ENCODE results near the gene RANBP10.

RANBP10 gene

DNA sequence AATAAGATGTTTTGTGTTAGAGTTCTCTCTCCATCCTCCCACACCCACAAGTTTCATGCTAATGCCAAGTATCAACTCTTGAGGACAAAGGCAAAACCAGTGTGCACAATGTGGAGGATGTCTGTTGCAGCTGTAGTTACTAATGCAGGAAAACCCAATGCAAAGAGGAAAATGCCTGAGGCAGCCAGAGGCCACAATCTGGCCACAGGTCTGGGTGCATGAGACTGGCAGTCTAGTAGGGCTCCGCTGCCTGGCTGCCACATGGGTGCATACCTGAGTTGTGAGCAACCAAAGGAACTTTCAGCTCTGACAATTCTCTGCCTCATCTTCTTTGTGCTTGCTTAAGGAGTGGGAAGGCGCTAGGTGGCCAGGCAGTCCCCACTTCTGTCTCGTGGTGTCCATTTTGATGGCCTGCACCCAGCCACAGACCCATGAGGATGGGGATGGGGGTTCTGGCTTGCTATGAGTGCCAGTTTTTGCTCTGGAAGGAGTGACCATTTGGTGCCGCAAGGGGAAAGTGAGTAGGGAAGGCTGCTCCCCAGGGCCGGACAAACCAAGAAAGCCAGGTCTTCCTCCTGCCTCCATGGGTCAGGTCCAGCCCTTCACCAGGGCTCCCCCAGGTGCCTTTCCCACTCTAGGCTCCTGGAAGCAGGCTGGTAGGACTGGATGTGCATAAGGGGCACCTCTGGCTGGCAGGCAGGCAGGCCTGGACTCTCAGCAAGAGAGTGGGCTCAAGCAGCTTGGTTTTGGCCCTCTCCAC is 83.0 kb downstream of the RANBP10 start:
- Histone ChIP-seq H3K4me1 (ENCODE audit: control insufficient read depth, insufficient read depth, low read length) (peaks cover 8% of the 10 kb centered on the region), H3K4me3 (ENCODE audit: low read depth, low read length) (no peak overlapping the region), H3K27ac (ENCODE audit: low read depth, low read length) (no peak overlapping the region), H3K36me3 (ENCODE audit: control insufficient read depth, insufficient read depth, low read length) (peaks cover 37% of the 10 kb centered on the region), H3K9ac (ENCODE audit: low read length) (no peak overlapping the region), H3K27me3 (ENCODE audit: control insufficient read depth, insufficient read depth, low read length) (no peaks in the 10 kb centered on the region), H3K9me3 (ENCODE audit: control insufficient read depth, insufficient read depth, low read depth, low read length) (no peaks in the 10 kb centered on the region)

DNA sequence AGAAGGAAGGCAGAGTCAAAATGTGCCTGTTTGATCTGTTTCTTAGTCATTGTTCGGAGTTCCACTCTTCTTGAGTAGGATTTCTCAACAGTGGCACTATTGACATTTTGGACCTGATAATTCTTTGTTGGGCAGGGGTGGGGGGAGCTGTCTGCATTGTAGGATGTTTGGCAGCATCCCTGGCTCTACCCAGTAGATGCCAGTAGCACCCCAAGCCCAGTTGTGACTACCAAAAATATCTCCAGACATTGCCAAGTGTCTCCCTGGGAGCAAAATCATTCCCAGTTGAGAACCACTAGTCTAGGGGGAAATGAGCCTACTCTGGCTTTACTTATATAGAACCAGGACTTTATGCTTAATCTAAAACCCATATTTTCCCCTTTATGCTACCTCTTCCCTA is 86.1 kb downstream of the RANBP10 start:
- Histone ChIP-seq H3K27ac (ENCODE audit: low read depth, low read length) (no peak overlapping the region), H3K4me1 (ENCODE audit: control insufficient read depth, insufficient read depth, low read length) (peaks cover 14% of the 10 kb centered on the region), H3K27me3 (ENCODE audit: control insufficient read depth, insufficient read depth, low read length) (no peaks in the 10 kb centered on the region), H3K9me3 (ENCODE audit: control insufficient read depth, insufficient read depth, low read depth, low read length) (no peaks in the 10 kb centered on the region), H3K36me3 (ENCODE audit: control insufficient read depth, insufficient read depth, low read length) (peaks cover 9% of the 10 kb centered on the region), H3K4me3 (ENCODE audit: low read depth, low read length) (peak overlapping the region; percentile 75), H3K9ac (ENCODE audit: low read length) (peak overlapping the region; percentile 67)

DNA sequence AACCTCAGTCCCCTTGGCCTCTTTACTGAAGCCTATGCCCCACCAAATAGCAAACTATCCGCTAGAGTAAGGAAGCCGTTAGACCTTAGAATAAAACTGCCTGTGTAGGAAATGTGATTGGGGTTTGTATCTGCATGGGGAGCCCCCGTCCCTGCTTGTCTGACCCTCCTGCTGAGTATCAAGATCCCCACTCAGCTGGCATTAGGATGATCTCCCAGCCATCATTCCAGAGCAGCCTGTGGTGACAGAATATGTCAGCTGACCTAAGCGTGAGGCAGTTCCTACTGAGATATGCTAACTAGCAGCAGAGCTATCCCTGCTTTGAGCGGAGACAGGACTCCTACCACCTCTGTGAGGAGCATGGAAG is 86.6 kb downstream of the RANBP10 start:
- H3K4me3 ChIP-seq (ENCODE audit: low read depth, low read length): peak overlapping the region; percentile 75
- peak overlapping the region; percentile 67 for H3K9ac ChIP-seq (ENCODE audit: low read length)
- H3K4me1 ChIP-seq (ENCODE audit: control insufficient read depth, insufficient read depth, low read length): peaks cover 14% of the 10 kb centered on the region
- H3K27me3 ChIP-seq (ENCODE audit: control insufficient read depth, insufficient read depth, low read length): no peaks in the 10 kb centered on the region
- H3K36me3 ChIP-seq (ENCODE audit: control insufficient read depth, insufficient read depth, low read length): peaks cover 4% of the 10 kb centered on the region
- H3K27ac ChIP-seq (ENCODE audit: low read depth, low read length): peak overlapping the region; percentile 11; the same call in 1 of the 2 replicates
- no peaks in the 10 kb centered on the region for H3K9me3 ChIP-seq (ENCODE audit: control insufficient read depth, insufficient read depth, low read depth, low read length)

DNA sequence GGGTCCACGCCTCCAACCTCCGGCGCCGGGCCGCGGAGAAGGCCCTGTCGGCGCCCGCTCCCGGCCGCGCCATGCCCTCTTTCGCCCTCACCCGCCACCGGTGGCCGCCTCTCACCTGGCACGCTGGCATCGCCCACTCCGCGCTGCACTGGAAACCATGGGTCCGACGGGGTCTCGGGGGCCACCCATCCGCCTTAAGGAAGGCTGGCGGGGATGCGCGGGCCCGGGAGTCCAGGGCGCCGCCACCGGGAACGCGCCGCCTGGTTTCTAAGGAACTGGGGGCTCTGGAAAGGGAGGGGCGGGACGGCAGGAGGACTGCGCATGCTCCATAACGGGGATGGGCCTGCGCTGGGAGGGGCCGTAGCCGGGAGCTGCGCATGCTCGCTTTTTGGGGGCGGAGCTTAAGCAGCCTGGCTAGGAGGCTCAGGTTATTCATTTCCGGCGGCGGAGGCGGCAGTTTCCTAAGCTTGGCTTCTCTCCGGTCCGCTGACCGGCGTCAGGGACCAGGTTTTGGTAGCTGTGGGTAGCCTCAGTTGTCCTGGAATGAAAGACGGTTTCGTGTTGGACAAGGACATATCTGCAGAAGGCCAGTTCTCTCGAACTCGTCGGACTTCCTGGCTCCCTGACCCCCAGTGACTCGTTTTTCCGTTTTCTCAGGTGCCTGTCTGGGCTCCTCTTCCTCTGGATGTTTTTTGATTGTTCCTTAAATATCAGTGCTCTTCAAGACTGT is 87.1 kb downstream of the RANBP10 start, which contains the start of gene GFOD2:
TSS of gene GFOD2 (minus strand) at position 269 of the 730 bp plus-strand sequence. CDS start 33,601 bp downstream, outside the sequence.
- Histone ChIP-seq H3K27ac (ENCODE audit: low read depth, low read length) (peak within 1 kb of the TSS; percentile 11; the same call in 1 of the 2 replicates), H3K9ac (ENCODE audit: low read length) (peak within 1 kb of the TSS; percentile 68), H3K36me3 (ENCODE audit: control insufficient read depth, insufficient read depth, low read length) (0 out of 2 replicates have a peak, but pooled peaks cover 2% of the 10 kb centered on the region), H3K9me3 (ENCODE audit: control insufficient read depth, insufficient read depth, low read depth, low read length) (no peaks in the 10 kb centered on the region), H3K4me3 (ENCODE audit: low read depth, low read length) (peak within 1 kb of the TSS; percentile 75), H3K4me1 (ENCODE audit: control insufficient read depth, insufficient read depth, low read length) (peaks cover 14% of the 10 kb centered on the region), H3K27me3 (ENCODE audit: control insufficient read depth, insufficient read depth, low read length) (no peaks in the 10 kb centered on the region)

DNA sequence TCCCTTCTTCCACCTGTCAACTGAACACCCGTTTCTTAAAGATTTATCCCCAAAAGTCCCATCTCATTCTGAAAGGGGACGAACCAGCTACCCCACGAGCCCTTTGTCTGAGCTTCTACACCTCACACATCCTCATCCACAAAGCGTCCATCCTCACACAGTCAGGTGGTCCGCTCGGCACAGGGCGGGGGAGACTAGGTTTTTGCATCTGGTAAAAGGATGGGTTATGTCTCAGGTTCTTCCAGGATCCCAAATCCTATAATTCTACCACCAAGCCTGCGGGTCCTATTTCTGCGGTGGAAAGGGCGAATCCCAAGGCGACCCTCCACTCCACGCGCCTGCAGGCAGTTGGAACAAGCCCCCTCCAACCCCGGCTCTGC is 87.7 kb downstream of the RANBP10 start:
- peak overlapping the region; percentile 75 for H3K4me3 ChIP-seq (ENCODE audit: low read depth, low read length)
- no peak overlapping the region for H3K27ac ChIP-seq (ENCODE audit: low read depth, low read length)

DNA sequence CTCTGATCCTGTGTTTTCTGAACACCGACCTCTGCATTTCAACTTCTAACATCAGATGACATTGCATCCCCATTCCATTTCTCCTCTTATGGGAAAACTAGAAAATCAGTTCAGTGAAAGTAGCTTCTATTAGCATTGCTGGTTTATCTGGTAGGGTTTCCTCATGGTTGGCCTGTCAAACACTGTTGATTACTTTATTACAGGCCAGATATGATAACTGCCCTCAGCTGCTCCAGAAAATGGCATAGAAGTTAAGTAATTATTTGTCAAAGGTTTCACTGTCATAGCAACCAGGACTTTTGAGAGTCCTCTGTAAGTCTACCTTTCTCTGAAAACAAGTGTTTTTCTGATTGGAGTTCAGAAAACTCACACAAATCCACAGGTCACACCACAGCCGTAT is 90.3 kb downstream of the RANBP10 start:
- Histone ChIP-seq H3K4me1 (ENCODE audit: control insufficient read depth, insufficient read depth, low read length) (peaks cover 23% of the 10 kb centered on the region), H3K9ac (ENCODE audit: low read length) (no peak overlapping the region), H3K4me3 (ENCODE audit: low read depth, low read length) (no peak overlapping the region), H3K27me3 (ENCODE audit: control insufficient read depth, insufficient read depth, low read length) (no peaks in the 10 kb centered on the region), H3K9me3 (ENCODE audit: control insufficient read depth, insufficient read depth, low read depth, low read length) (no peaks in the 10 kb centered on the region), H3K27ac (ENCODE audit: low read depth, low read length) (no peak overlapping the region), H3K36me3 (ENCODE audit: control insufficient read depth, insufficient read depth, low read length) (no peaks in the 10 kb centered on the region; the same call in 1 of the 2 replicates)

More for the DNA sequence above, 87.7 kb downstream of the RANBP10 start:
- Histone ChIP-seq H3K36me3 (ENCODE audit: control insufficient read depth, insufficient read depth, low read length) (no peaks in the 10 kb centered on the region), H3K27me3 (ENCODE audit: control insufficient read depth, insufficient read depth, low read length) (no peaks in the 10 kb centered on the region), H3K9ac (ENCODE audit: low read length) (peak overlapping the region; percentile 68), H3K9me3 (ENCODE audit: control insufficient read depth, insufficient read depth, low read depth, low read length) (no peaks in the 10 kb centered on the region), H3K4me1 (ENCODE audit: control insufficient read depth, insufficient read depth, low read length) (peaks cover 20% of the 10 kb centered on the region)

DNA sequence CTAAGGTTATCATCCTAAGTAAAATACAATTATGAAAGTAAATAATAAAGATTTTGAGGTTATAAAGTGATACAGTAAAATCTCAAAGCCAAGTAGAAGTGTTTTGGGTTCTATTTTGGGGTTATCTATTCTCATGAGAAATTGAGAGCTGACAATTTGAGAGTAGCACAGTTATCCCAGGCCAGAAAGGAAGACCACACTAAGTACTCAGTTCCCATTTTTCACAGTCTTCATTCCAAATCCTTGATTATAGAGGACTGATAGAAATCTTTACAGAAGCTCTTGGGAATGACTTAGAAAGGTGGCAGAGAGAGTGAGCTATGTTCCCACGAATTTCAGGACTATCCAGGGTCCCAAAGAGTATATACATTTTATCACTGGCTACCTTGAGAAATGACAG is 91.8 kb downstream of the RANBP10 start:
- no peak overlapping the region for H3K9ac ChIP-seq (ENCODE audit: low read length)
- no peak overlapping the region for H3K27ac ChIP-seq (ENCODE audit: low read depth, low read length)
- H3K9me3 ChIP-seq (ENCODE audit: control insufficient read depth, insufficient read depth, low read depth, low read length): no peaks in the 10 kb centered on the region
- no peak overlapping the region for H3K4me3 ChIP-seq (ENCODE audit: low read depth, low read length)
- H3K27me3 ChIP-seq (ENCODE audit: control insufficient read depth, insufficient read depth, low read length): no peaks in the 10 kb centered on the region
- peaks cover 17% of the 10 kb centered on the region for H3K4me1 ChIP-seq (ENCODE audit: control insufficient read depth, insufficient read depth, low read length)
- H3K36me3 ChIP-seq (ENCODE audit: control insufficient read depth, insufficient read depth, low read length): no peaks in the 10 kb centered on the region; the same call in 1 of the 2 replicates

DNA sequence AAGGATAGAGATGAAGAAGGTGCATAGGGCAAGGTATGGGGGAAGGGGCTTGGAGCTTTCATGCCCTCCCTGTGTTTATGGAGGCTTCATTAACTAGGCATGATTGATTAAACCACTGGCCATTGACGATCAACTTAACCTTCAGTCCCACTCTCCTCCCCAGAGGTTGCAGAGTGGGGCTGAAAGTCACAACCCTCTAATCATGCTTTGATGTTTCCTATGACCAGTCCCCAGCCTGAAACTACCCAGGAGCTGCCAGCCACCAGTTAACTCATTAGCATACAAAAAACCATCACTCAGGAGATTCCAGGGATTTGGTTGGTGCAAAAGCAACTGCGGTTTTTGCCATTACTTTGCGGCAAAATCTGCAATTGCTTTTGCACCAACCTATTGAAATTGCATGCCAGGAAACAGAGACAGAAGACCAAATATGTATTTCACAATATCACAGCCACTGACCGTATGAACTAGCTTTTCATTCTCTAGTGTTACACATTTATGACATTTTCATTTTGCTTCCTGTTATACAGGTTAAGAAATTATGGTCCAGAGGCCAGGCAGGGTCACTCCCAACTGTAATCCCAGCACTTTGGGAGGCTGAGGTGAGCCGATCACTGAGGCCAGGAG is 92.6 kb downstream of the RANBP10 start:
- H3K27me3 ChIP-seq (ENCODE audit: control insufficient read depth, insufficient read depth, low read length): no peaks in the 10 kb centered on the region
- H3K9me3 ChIP-seq (ENCODE audit: control insufficient read depth, insufficient read depth, low read depth, low read length): no peaks in the 10 kb centered on the region
- no peak overlapping the region for H3K9ac ChIP-seq (ENCODE audit: low read length)
- H3K4me3 ChIP-seq (ENCODE audit: low read depth, low read length): no peak overlapping the region
- no peak overlapping the region for H3K27ac ChIP-seq (ENCODE audit: low read depth, low read length)
- H3K36me3 ChIP-seq (ENCODE audit: control insufficient read depth, insufficient read depth, low read length): no peaks in the 10 kb centered on the region; the same call in 1 of the 2 replicates
- peaks cover 25% of the 10 kb centered on the region for H3K4me1 ChIP-seq (ENCODE audit: control insufficient read depth, insufficient read depth, low read length)

DNA sequence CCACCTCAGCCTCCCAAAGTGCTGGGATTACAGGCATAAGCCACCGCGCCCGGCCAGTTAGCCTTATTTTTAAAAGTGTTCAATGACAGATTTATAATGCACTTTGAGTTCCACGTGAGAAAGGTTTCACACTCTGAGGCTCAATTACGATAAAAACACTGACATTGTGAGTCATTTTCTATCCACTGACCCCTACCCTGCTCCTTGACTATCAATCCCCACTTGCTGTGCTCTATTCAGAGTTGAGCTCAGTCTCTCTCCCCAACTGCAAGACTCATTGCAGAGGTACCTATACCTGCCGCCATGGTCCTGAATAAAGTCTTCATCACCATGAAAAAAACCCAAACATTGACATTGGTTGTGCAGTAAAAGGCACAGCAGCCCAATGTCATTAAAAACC is 95.8 kb downstream of the RANBP10 start:
- H3K27me3 ChIP-seq (ENCODE audit: control insufficient read depth, insufficient read depth, low read length): no peaks in the 10 kb centered on the region
- H3K9ac ChIP-seq (ENCODE audit: low read length): no peak overlapping the region
- no peak overlapping the region for H3K27ac ChIP-seq (ENCODE audit: low read depth, low read length)
- H3K36me3 ChIP-seq (ENCODE audit: control insufficient read depth, insufficient read depth, low read length): no peaks in the 10 kb centered on the region; the same call in 1 of the 2 replicates
- peaks cover 20% of the 10 kb centered on the region for H3K4me1 ChIP-seq (ENCODE audit: control insufficient read depth, insufficient read depth, low read length)
- H3K9me3 ChIP-seq (ENCODE audit: control insufficient read depth, insufficient read depth, low read depth, low read length): no peaks in the 10 kb centered on the region
- no peak overlapping the region for H3K4me3 ChIP-seq (ENCODE audit: low read depth, low read length)

DNA sequence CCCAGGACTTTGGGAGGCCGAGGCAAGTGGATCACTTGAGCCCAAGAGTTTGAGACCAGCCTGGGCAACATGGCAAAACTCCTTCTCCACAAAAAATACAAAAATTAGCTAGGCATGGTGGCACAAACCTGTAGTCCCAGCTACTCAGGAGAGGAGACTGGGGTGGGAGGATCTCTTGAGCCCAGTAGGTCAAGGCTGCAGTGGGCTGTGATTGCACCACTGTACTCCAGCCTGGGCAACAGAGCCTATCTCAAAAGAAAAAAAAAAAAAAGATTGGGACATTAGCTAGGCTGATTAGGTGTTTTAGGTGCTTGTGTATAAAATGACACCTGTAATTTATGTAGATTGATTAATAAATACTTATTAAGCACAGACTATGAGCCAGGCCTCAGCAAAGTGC is 97.3 kb downstream of the RANBP10 start:
- Histone ChIP-seq H3K4me1 (ENCODE audit: control insufficient read depth, insufficient read depth, low read length) (peaks cover 19% of the 10 kb centered on the region), H3K9me3 (ENCODE audit: control insufficient read depth, insufficient read depth, low read depth, low read length) (no peaks in the 10 kb centered on the region), H3K27me3 (ENCODE audit: control insufficient read depth, insufficient read depth, low read length) (no peaks in the 10 kb centered on the region), H3K4me3 (ENCODE audit: low read depth, low read length) (no peak overlapping the region), H3K9ac (ENCODE audit: low read length) (no peak overlapping the region), H3K27ac (ENCODE audit: low read depth, low read length) (no peak overlapping the region), H3K36me3 (ENCODE audit: control insufficient read depth, insufficient read depth, low read length) (no peaks in the 10 kb centered on the region; the same call in 1 of the 2 replicates)

DNA sequence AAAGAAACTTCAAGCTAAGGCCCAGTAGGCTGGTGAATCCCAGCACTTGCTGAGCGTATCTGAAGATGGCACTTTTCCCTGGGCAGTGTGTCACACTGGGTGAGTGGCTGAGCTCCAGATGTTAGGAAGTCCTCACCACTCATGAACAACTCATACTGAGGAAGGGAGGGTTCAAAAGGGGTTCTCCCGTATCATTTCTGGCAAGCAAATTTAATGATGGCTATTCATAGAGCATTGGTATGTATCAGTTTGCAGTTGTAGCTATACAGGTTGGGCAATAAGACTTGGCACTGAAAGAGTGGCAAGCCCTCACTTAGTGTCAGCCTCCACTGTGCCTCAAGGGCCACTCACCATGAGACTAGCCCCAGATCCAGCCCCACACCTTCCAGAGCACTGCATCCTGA is 98.0 kb downstream of the RANBP10 start:
- Histone ChIP-seq H3K9me3 (ENCODE audit: control insufficient read depth, insufficient read depth, low read depth, low read length) (no peaks in the 10 kb centered on the region), H3K27me3 (ENCODE audit: control insufficient read depth, insufficient read depth, low read length) (no peaks in the 10 kb centered on the region), H3K4me1 (ENCODE audit: control insufficient read depth, insufficient read depth, low read length) (peaks cover 12% of the 10 kb centered on the region), H3K36me3 (ENCODE audit: control insufficient read depth, insufficient read depth, low read length) (no peaks in the 10 kb centered on the region; the same call in 1 of the 2 replicates), H3K27ac (ENCODE audit: low read depth, low read length) (no peak overlapping the region), H3K9ac (ENCODE audit: low read length) (no peak overlapping the region), H3K4me3 (ENCODE audit: low read depth, low read length) (no peak overlapping the region)
